T-helper 1 cell treated with Interleukin-12 subunit alpha and Interleukin-12 subunit beta and Interleukin-4 antibody, amounts not matched to agents 30 μg/mL and 1 μg/mL, for 36 hours (primary cell): ENCODE results near the gene STAT5A.
"Not testable (repeated sequence)": the region's sequence is repeated elsewhere in the genome, so short reads cannot be mapped to it uniquely, and the experiment has no call there.

ENCODE experiments used
- H3K27ac Mint-ChIP-seq: one replicate; pipeline ENCODE4 v1.8.0; 2021; ENCODE audit warnings: mild to moderate bottlenecking, mixed read lengths
- H3K27me3 Mint-ChIP-seq: one replicate; pipeline ENCODE4 v1.8.0; 2021; ENCODE audit warnings: low read depth, mixed read lengths
- H3K36me3 Mint-ChIP-seq: one replicate; pipeline ENCODE4 v1.8.0; 2021; ENCODE audit warnings: low read depth, mixed read lengths
- H3K4me1 Mint-ChIP-seq: one replicate; pipeline ENCODE4 v1.8.0; 2021; ENCODE audit warnings: low read depth, mixed read lengths
- H3K4me3 Mint-ChIP-seq: one replicate; pipeline ENCODE4 v1.8.0; 2021; ENCODE audit warnings: mild to moderate bottlenecking, moderate library complexity, mixed read lengths
- H3K9me3 Mint-ChIP-seq: one replicate; pipeline ENCODE4 v1.8.0; 2021; ENCODE audit warnings: mixed read lengths

STAT5A gene

DNA sequence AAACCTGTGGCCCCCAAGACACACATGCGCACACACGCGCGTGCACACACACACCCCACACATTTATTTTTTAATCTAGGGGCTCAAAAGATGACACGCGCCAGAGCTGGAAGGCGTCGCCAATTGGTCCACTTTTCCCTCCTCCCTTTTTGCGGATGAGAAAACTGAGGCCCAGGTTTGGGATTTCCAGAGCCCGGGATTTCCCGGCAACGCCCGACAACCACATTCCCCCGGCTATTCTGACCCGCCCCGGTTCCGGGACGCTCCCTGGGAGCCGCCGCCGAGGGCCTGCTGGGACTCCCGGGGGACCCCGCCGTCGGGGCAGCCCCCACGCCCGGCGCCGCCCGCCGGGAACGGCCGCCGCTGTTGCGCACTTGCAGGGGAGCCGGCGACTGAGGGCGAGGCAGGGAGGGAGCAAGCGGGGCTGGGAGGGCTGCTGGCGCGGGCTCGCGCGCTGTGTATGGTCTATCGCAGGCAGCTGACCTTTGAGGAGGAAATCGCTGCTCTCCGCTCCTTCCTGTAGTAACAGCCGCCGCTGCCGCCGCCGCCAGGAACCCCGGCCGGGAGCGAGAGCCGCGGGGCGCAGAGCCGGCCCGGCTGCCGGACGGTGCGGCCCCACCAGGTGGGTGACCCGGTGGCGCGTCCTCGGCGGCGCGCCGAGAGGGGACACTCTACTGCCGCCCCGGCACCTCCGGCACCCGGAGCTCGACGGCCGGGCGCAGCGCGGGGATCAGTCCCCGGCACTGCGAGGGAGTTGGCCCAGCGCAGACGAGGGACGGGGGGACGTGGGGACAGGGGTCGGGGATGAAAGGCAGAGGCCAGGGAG is at the start of gene STAT5A:
TSS of gene STAT5A (plus strand) at position 522 of the 826 bp plus-strand sequence. CDS start 914 bp downstream, outside the sequence.
- peaks cover 14% of the 10 kb centered on the region for H3K36me3 Mint-ChIP-seq
- H3K27me3 Mint-ChIP-seq = no peaks in the 10 kb centered on the region
- H3K4me1 Mint-ChIP-seq = peaks cover 30% of the 10 kb centered on the region
- peak within 1 kb of the TSS; percentile 98 for H3K27ac Mint-ChIP-seq
- no peaks in the 10 kb centered on the region for H3K9me3 Mint-ChIP-seq
- peak within 1 kb of the TSS; percentile 96 for H3K4me3 Mint-ChIP-seq

DNA sequence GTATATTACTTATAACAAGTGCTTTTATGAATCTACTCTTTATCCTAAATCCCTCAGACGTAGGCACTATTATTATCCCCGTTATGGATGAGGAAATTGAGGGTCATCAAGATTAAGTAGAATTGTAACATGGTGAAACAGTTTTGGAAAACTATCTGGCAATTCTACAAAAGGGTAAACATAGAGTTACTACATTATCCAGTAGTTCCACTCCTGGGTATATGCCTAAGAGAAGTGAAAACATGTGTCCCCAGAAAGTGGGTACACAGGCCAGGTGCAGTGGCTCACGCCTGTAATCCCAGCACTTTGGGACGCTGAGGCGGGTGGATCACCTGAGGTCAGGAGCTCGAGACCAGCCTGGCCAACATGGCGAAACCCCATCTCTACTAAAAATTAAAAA is 48.7 kb upstream of the STAT5A start:
- H3K27ac Mint-ChIP-seq, H3K27me3 Mint-ChIP-seq, H3K9me3 Mint-ChIP-seq, H3K36me3 Mint-ChIP-seq, H3K4me3 Mint-ChIP-seq: not testable (repeated sequence)
- peaks cover 15% of the 10 kb centered on the region for H3K4me1 Mint-ChIP-seq

DNA sequence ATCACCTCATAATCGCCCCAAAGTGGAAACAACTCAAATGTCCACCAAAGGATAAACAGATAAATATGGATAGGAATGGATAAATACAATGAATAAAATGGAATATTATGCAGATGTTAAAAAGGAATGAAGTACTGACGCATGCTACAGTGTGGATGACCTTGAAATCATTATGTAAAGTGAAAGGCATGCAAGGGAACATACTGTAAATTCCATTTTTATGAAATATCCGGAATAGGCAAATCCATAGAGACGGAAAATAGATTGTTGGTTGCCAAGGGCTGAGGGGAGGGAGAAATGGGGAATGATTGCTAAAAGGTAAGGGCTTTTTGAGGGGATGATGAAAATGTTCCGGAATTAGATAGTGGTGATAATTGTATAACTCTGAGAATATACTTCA is 48.1 kb upstream of the STAT5A start:
- peaks cover 15% of the 10 kb centered on the region for H3K4me1 Mint-ChIP-seq
- no peaks in the 10 kb centered on the region for H3K9me3 Mint-ChIP-seq
- H3K27me3 Mint-ChIP-seq = no peaks in the 10 kb centered on the region
- no peak overlapping the region for H3K4me3 Mint-ChIP-seq
- no peak overlapping the region for H3K27ac Mint-ChIP-seq
- H3K36me3 Mint-ChIP-seq = no peaks in the 10 kb centered on the region

DNA sequence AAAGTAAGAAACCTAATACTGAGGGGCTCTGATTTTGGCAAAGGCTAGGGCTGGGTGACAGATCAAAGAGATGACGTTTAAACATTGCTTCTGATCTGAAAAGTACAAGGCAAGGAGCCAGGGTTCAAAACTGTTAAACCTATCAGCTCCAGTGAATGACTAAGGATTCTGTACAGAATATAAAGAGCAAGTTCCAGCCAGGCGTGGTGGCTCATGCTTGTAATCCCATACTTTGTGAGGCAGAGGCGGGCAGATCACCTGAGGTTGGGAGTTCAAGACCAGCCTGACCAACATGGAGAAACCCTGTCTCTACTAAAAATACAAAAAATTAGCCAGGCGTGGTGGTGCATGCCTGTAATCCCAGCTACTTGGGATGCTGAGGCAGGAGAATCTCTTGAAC is 47.4 kb upstream of the STAT5A start:
- H3K27ac Mint-ChIP-seq, H3K9me3 Mint-ChIP-seq, H3K36me3 Mint-ChIP-seq, H3K4me3 Mint-ChIP-seq, H3K27me3 Mint-ChIP-seq: not testable (repeated sequence)
- peaks cover 16% of the 10 kb centered on the region for H3K4me1 Mint-ChIP-seq

DNA sequence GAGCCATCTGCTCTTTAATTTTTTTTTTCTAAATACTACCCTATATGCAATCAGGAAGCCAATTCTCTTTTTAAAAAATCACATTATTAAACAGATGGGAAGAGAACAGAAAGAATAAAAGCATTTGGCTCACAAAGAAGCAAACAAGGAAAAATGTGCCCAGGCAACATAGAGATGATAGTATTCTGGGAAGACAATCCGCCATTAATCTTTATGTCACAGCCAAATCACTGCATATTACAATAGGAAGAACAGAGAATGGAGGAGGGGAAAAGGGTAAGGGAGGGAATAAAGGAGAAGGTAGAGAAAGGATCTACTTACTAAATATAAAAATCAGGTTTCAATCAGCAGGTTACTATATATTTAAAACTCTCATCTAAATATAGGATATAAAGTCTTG is 46.4 kb upstream of the STAT5A start:
- H3K27ac Mint-ChIP-seq = no peak overlapping the region
- no peaks in the 10 kb centered on the region for H3K27me3 Mint-ChIP-seq
- H3K9me3 Mint-ChIP-seq = no peaks in the 10 kb centered on the region
- no peak overlapping the region for H3K4me3 Mint-ChIP-seq
- peaks cover 20% of the 10 kb centered on the region for H3K4me1 Mint-ChIP-seq
- peaks cover 3% of the 10 kb centered on the region for H3K36me3 Mint-ChIP-seq

DNA sequence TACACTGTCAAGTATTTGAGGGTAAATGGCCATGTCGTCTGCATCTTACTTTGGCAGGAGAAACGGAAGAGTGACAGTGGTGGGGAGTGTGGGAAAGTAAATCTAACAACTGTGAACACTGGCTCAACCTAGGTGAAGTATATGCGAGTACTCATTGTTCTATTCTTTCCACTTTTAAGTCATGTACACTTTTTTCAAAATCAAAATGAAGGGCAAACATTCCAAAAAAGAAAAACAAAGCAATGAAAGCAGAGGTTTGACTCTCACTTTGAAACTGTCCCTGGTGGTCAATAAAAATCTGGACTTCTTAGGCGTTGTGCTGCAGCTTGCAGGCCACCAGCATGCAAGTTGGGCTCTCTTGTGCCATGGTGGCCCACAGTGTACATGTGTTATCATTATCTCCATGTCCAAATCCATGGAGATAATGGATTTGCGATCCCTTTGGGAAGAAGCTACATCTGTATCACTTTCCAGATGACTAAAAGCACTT is 44.8 kb upstream of the STAT5A start:
- H3K27me3 Mint-ChIP-seq = no peaks in the 10 kb centered on the region
- H3K9me3 Mint-ChIP-seq = no peaks in the 10 kb centered on the region
- peaks cover 7% of the 10 kb centered on the region for H3K36me3 Mint-ChIP-seq
- no peak overlapping the region for H3K4me3 Mint-ChIP-seq
- H3K27ac Mint-ChIP-seq = no peak overlapping the region
- H3K4me1 Mint-ChIP-seq = peaks cover 31% of the 10 kb centered on the region

DNA sequence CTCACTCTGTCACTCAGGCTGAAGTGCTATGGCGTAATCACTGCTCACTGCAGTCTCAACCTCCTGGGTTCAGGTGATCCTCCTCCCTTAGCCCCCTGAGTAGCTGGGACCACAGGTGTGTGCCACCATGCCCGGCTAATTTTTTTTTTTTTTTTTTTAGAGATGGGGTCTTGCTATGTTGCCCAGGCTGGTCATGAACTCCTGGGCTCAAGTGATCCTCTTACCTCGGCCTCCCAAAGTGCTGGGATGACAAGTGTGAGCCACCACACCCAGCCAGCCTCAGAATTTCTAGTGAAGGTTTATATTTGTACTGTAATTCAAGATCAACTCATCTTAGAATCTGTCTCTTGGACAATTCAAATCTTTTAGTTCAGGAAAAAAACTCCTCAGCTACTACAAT is 44.2 kb upstream of the STAT5A start:
- H3K27ac Mint-ChIP-seq, H3K27me3 Mint-ChIP-seq, H3K36me3 Mint-ChIP-seq, H3K4me3 Mint-ChIP-seq, H3K9me3 Mint-ChIP-seq: not testable (repeated sequence)
- H3K4me1 Mint-ChIP-seq = peaks cover 34% of the 10 kb centered on the region

DNA sequence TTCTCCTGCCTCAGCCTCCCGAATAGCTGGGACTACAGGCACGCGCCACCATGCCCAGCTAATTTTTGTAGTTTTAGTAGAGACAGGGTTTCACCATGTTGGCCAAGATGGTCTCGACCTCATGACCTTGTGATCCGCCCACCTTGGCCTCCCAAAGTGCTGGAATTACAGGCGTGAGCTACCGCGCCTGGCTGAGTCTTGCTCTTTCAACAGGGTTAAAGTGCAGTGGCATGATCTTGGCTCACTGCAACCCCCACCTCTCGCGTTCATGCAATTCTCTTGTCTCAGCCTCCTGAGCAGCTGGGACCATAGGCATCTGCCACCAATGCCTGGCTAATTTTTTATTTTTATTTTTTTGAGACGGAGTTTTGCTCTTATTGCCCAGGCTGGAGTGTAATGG is 43.1 kb upstream of the STAT5A start:
- H3K27me3 Mint-ChIP-seq, H3K4me3 Mint-ChIP-seq, H3K9me3 Mint-ChIP-seq, H3K27ac Mint-ChIP-seq: not testable (repeated sequence)
- H3K36me3 Mint-ChIP-seq = peaks cover 12% of the 10 kb centered on the region
- peaks cover 41% of the 10 kb centered on the region for H3K4me1 Mint-ChIP-seq

DNA sequence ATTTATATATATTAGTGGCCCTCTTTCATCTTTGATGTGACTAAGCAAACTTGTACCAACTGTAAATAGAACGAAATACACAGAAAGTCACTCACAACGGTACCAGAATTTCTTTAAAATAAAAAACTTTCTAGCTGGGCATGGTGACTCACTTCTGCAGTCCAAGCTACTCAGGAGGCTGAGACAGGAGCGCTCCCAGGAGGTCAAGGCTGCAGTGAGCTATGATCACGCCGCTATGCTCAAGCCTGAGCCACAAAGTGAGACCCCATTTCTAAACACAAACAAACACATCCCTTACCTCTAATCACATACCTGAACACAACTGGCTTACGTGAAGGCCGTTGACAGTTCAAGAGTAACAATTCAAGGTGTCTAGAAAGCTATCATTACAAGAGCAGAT is 41.8 kb upstream of the STAT5A start:
- H3K36me3 Mint-ChIP-seq = peaks cover 14% of the 10 kb centered on the region
- H3K27me3 Mint-ChIP-seq = no peaks in the 10 kb centered on the region
- peak overlapping the region; percentile 91 for H3K4me3 Mint-ChIP-seq
- peaks cover 46% of the 10 kb centered on the region for H3K4me1 Mint-ChIP-seq
- no peaks in the 10 kb centered on the region for H3K9me3 Mint-ChIP-seq
- H3K27ac Mint-ChIP-seq = peak overlapping the region; percentile 99

DNA sequence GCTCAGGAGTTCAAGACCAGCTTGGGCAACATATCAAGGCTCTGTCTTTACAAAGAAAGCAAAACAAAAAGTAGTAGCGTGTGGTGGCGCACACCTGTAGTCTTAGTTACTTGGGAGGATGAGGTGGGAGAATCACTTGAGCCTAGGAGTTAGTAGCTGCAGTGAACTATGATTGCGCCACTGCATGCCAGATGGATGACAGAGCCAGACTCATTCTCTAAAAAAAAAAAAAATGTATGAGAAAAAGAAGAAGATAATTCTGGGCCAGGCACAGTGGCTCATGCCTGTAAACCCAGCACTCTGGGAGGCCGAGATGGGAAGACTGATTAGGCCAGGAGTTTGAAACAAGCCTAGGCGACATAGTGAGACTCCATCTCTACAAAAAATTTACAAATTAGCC is 40.6 kb upstream of the STAT5A start:
- Mint-ChIP-seq H3K27me3 (no peaks in the 10 kb centered on the region), H3K36me3 (peaks cover 14% of the 10 kb centered on the region), H3K4me1 (peaks cover 50% of the 10 kb centered on the region), H3K27ac (peak overlapping the region; percentile 99), H3K4me3 (peak overlapping the region; percentile 91), H3K9me3 (no peaks in the 10 kb centered on the region)

DNA sequence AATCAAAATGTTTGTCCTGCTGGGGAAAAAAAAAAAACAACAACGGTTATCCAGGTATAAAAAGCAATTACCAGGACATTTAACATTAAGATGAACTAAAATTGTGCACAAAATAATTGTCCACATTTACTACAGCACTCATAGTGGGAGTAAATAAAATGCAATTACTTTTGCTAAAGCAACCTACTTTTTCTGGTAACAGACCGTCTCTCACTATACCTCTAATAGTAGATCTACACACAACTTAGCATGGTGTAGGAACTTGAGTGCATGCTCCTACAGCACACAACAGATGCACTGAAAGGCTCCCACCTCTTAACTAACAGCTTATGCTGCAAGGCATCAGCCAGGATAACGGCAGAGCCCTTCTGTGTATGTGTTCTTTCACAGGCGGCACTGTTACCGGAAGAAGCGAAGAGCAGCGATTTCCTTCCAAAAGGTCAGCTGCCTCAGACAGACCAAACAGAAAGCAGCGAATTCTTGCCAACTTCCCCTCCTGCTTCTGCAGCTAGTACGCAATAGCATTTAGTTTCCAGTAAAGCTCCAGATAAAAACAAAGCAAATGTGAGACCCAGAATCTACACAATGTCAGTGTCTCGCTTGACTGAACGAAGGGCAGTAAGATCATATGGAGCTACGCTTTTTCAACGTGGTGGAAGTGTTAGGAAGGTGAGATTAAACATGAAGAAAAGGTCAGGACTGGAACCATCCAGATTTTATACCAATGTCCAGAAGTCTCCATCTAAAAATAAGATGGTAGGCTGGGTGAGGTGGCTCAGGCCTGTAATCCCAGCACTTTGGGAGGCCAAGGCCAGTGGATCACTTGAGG is 39.7 kb upstream of the STAT5A start:
- peak overlapping the region; percentile 99 for H3K27ac Mint-ChIP-seq
- H3K27me3 Mint-ChIP-seq = no peaks in the 10 kb centered on the region
- no peaks in the 10 kb centered on the region for H3K9me3 Mint-ChIP-seq
- peaks cover 14% of the 10 kb centered on the region for H3K36me3 Mint-ChIP-seq
- H3K4me1 Mint-ChIP-seq = peaks cover 55% of the 10 kb centered on the region
- H3K4me3 Mint-ChIP-seq = peak overlapping the region; percentile 91

DNA sequence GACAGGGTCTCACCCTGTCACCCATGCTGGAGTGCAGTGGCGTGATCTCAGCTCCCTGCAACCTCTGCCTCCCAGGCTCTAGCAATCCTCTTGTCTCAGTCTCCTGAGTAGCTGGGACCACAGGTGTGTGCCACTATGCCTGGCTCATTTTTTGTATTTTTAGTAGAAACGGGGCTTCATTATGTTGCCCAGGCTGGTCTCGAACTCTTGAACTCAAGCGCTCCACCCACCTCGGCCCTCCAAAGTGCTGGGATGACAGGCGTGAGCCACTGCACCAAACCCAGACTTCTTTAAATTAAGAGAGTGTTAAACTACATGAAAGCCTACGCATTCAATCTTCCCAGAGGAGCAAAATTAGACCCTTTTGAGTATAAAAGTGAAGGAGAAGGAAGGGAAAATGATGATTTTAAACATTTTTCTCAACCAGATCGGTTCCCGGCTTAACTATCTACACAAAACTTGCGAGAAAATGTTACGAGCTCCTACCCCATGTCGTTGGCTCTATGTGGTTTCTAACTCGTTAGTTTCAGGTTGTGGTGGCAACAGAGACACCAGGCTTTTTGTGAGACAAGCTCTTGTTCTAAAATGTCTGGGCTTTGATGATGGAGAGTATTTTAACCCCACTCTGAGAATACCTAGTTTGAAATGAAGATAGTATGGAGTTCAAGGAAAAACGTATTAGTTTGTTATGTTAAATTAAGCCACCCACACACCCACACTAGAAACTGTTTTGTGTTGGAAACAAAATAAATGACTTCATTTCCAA is 38.4 kb upstream of the STAT5A start:
- Mint-ChIP-seq H3K9me3 (no peaks in the 10 kb centered on the region), H3K27ac (peak overlapping the region; percentile 99), H3K36me3 (peaks cover 16% of the 10 kb centered on the region), H3K27me3 (no peaks in the 10 kb centered on the region), H3K4me3 (peak overlapping the region; percentile 73), H3K4me1 (peaks cover 56% of the 10 kb centered on the region)

DNA sequence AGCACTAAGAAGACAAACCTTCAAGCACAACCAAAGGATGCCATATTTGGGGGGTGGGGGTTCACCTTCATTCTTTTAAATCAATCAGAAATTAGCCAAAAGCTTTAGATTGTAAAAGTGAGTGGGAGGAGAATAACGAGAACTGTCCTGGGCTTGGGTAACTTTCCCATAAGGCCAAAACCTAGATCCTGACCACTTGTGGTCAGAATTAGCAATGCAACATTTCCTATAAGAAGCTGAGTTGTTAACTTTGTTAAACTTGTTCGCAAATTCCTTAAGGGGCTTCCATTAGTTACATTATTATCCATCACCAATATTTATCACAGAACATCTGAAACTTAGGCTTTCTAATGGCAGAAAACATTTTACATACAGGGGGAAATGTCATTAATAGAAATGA is 37.2 kb upstream of the STAT5A start:
- Mint-ChIP-seq H3K27me3 (no peaks in the 10 kb centered on the region), H3K36me3 (peaks cover 19% of the 10 kb centered on the region), H3K27ac (peak overlapping the region; percentile 41), H3K4me1 (peaks cover 59% of the 10 kb centered on the region), H3K4me3 (no peak overlapping the region), H3K9me3 (no peaks in the 10 kb centered on the region)
